ENCODE results near the gene KCNA4. TPM values are rescaled to one million over a fixed set of nuclear protein-coding genes. Genes with fewer than 3 reads are reported as not detected.

KCNA4 gene
- not detected in 2 replicates for total RNA-seq

DNA sequence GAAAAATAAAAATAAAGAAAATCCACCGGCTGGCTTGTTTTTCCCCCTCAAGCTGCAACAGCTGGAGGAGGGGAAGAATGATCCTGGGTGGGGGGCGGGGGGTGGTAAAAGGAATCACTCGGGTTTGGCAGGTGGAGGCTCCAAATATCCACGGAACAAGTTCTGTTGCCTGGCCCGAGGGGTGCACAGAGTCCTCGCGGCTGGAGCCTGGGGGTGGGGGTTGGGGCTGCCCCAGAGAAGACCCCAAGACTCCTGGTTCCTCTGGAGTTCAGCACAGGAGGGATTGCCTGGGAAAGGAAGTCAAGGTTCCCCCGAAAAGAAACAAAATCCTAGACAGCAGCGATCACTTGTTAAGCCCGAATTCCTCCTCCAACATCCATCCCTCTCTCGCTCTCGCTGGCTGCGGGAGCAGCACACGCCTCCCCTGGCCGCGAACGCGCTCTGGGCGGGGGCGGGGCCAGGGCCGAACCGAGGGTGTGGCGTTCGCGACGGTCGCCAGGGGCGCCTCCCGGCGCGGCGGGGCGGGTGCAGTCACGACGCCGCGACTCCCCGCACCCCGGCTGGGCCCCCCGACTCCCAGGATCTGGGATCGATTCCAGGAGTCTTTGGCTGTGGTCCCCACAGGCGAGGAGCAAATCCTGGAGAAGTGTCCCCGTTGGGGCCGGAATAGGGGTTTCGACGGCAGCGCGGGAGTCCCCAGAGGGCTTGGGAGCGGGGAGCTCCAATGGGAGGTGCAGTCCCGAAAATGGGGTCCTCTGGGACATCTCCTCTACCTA, at the start of gene KCNA4:
Gene KCNA4, minus strand, starts transcription at position 443 of the 776 bp plus-strand sequence. CDS start 4,352 bp downstream, outside the sequence.

Other genes starting within 250 kb of the KCNA4 start
- not detected in 2 replicates for gene FSHB, start 214.0 kb upstream of the KCNA4 start, total RNA-seq